Eye (tissue), 1 donor: ENCODE results near the gene GZF1.

Experiments used
- DNase-seq: peaks from one replicate; pipeline ENCODE4 v3.0.0-alpha.2; 2015

GZF1 gene

DNA sequence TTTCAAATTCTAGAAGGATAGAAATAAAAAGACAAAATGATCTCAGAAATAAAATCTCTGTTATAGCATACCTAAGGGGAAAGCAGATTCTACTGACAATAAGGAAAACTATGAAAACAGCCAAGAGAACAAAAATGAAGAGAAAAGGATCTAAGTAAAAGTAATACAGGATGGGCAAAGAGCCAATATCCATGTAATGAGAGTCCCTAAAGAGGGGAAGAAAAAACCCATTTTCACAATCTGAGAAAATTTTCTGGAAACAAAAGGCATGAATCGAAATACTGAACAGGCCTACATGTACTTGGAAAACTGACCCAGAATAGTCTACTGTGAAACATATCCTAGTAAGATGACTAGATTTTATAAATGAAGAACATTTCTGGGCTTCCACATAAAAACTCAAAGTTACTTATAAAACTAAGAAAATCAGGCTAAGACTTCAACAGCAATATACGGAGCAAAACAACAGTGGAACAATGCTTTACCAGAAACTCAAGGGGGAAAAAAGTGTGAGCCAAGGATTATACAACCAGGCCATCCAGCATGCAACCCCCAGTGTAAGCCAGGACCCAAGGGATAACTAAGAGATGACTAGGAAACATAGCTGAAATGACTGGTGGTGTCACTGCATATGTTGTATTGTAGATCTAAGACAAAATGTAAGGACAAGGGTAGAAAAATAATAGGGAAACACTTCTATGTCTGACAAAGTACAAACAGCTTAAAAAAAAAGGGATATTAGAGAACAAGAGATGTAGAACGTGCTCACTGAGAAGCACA, 49.1 kb downstream of the GZF1 start:
- DNase-seq, result peak; percentile 5

DNA sequence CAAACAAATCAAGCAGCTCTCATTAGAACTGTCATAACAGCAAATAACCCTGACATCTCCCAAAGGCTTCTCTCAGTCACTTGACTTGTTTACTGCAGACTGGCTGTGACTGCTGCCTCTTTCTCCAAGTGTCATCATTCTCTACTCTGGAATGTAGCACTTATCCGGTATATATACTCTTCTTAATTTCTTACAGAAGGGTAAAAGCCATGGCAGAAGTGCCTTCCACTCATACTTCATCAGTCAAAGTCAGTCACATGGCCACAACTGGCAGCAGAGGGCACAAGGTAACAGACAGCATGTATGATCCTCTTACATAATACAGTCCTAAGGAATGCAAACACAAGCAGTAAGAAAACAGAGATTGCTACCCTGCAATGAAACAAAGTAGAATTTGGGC, 50.0 kb downstream of the GZF1 start:
- DNase-seq, result peak; percentile 10

DNA sequence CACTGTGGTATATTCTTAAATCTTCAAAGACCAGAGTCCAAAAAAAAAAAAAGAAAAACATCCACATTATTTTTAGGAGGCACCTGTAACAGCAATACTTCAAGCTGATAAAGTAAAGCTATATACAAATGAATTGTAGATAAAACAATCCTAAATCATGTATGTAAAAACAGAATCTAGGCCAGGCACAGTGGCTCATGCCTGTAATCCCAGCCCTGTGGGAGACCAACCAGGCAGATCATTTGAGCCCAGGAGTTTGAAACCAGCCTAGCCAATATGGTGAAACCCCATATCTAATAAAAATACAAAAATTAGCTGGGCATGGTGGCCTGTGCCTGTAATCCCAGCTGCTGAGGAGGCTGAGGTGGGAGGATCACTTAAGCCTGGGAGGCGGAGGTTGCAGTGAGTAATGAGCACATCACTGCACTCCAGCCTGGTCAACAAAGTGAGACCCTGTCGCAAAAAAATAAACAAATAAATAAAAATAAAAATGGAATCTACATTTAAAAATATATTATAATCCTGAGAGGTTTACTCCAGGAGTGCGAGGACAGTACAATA, 52.0 kb downstream of the GZF1 start:
- no peak for DNase-seq

DNA sequence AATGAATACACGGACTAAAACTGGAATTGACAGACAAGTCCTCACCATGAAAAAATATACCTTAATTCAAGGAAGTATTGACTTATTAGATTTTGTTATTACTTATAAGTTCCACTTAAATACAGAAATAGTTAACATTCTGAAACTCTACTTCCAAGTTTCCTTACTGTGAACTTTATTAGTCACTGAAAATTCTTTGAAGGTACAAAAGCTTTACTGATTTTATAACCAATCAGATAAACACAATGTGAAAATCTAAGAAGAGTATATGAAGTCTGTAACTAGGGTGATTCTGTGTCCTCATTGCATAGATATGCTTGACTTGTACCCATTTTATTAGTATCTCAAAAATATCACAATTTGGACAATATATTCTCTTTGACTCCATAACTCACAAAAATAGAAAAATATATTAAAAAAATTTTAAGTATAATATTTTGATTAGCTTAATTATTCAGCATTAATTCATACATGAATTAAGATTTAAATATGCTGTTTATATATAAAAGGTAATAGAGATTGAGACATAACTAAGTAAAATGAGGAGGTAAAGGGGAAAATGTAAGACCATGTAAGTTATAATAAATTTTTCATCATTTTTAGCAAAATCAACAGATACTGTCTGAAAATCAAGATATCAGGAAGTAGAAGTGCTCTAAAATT, 52.7 kb downstream of the GZF1 start:
- no peak for DNase-seq

DNA sequence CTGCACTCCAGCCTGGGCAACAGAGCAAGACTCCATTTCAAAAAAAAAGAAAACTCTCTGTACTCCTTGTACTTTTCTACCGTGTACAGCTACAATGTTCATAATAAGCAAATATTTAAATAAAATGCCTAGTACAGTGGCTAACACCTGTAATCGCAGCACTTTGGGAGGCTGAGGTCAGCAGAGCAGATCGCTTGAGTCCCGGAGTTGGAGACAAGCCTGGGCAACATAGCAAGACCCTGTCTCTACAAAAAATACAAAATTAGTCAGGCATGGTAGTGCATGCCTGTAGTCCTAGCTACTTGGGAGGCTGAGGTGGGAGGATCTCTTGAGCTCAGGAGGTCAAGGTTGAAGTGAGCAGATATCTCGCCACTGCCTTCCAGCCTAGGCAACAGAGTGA, 53.6 kb downstream of the GZF1 start:
- DNase-seq, result no peak

DNA sequence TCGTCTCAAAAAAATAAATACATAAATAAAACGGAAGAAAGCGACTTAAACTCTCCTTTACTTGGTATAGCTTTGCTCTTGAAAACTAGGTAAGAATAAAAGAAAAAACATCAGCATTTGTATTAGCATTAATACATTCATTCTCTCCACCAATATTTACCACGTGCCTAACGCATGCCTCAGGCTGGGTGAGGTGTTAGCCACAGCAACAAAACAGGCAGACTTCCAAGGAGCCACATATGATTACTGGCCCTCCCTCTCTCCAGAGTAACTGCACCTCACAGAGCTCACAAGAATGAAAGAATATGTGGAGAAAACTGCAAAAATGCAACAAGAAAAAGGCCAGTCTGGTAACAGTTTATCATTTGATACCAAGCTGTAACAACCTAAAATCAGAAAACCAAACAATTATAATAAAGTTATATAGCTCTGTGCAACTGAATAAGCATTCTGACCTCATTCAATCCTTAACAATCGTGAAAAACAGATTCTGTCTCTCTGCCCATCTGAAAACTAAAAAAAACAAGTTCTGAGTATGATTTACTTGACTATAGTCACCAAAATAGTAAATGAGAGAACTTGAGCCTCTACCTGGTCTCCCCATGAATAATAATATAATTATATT, 54.1 kb downstream of the GZF1 start:
- DNase-seq, result no peak

DNA sequence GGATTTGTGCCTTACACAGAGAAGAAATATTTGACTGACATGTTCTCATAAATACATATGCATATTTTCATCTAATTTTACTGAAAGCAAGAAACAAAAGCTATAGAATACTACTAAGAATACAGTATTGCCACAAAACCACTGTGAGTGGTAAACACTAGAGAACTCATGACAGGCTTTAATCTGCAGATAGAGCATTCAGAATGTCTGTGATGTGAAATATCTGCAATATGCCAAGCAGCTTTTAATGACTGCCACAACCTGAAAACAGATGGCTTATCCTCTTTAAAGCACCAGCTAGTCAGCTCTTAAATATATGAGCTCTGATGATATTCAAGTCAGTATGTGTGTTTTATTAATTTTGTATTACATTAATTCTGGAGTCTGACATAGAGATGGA, 55.9 kb downstream of the GZF1 start:
- no peak for DNase-seq

DNA sequence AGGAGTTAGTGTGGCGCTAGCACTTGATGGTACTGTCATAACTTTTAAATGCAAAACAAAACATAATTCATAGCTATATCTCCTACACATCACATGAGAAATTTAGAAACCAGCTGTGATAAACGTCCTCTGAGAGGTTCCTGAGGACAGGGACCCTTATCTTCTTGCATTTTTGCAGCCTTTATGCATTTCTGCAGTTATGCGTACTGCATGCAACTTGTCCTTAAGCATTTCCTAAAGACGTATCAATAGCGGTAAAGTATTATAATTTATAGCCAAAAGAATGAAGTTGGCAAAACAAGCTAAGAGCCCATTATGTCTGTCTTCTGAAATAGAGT, 57.6 kb downstream of the GZF1 start:
- DNase-seq, result no peak

DNA sequence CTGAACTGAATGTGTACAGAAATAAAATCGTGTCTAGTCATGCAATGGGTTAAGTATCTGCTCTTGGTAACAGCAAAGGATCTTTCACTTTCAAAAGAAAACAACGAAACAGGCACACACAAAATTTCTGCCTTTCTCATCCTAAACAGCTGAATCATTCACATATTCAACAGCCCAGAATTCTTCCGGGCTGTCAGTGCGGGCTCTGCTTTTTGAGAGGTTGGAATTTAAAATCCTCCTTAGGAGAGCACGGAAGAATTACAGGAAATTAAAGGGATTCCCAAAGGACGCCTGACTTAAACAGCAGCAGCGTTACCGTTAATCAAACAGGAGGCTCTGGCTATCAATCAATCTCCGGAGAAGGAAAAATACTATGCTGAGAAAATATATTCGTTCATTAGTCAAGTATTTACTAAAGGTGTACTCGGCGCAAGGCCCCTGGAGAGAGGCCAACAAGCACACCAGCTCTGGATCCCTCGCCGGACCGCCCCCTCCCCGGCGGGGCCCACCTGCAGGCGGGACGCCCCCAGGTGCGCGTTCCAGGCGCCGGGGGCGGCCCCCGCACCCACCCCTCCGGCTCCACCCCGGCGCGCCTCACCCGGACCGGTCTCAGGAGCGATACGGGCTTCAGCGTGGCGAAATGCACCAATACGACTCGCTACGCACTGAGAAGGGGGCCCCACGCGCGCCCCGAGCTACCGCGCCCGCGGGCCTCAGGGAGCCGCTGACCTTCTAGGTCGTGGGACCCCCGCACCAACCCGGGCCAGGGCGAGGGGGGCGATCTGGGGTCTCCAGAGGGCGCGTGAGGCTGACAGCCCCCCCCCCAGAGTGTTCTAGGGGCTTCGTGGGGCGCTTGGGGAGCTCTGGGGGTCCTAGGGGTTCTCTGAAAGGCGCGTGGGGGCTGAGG, 58.3 kb downstream of the GZF1 start:
- peak; percentile 53 for DNase-seq

DNA sequence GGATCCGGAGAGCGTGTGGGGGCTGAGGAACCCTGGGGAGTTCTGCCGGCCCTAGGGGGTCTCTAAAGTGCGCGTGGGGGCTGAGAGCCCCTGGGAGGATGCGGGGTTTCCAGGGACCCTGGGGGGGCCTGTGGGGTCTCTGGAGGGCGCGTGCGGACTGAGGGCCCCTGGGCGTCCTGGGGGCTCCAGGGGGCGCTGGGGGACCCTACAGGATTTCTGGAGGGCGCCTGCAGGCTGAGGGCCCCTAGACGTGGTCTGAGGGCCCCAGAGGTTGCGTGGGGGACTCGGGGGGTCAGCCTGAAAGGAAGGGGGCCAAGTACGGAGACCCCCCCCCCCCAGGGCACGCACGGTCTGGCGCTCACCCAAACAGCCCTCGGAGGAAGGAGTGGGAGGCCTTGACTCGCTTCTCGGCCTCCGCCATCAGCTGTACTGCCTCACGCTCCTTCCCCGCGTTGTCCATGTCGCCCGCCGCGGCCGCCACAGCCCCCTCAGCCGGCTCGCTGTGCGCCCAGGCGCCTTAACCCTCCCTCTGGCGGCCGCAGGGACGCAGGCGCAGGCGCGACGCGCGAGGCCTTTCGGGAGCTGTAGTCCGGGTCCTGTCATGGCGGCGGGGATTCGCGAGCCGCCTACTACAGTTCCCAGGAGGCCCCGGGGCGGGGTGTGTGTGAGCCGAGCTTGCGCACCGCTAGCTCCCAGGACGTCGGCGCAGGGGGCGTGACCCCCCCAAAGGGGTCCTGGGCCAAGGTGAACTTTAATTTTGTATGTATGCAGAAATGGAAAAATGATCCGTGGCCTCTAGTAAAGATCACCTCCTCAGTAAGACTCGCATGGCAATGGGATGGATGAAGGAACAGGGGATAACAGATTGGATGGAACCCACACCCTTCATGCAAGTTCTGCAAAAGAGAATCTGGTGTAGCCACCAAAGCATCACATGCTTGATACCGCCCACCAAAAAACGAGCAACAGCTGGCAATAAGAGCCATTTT, 59.3 kb downstream of the GZF1 start, which contains the start of gene NAPB:
Gene NAPB (minus strand): TSS at position 546 of the 989 bp plus-strand sequence. CDS start 86 bp downstream, at position 460.
- peak; percentile 97 for DNase-seq
